Fibroblast of lung (primary cell): ENCODE measurements around the gene COG5.
"Not testable (repeated sequence)": the region's sequence is repeated elsewhere in the genome, so short reads cannot be mapped to it uniquely, and the experiment has no call there.

Experiments
- CTCF ChIP-seq, 2 donors: IDR thresholded peaks in 1 of 2; conservative IDR thresholded peaks in 1 of 2; 1 replicate in 1 of 2; 2 replicates in 1 of 2; pipeline ENCODE4 v1.5.1; 2011 to 2012; ENCODE audit warnings: low read length in 2 of 2, control low read depth in 1 of 2, inconsistent platforms in 1 of 2, low read depth in 1 of 2, mild to moderate bottlenecking in 1 of 2
- EZH2 ChIP-seq: IDR thresholded peaks from 2 replicates; pipeline ENCODE4 v1.5.1; 2012; ENCODE audit warnings: low read length, control low read depth, mild to moderate bottlenecking; ENCODE audit errors: missing control alignments

- not testable (repeated sequence) for TF ChIP-seq CTCF (conservative IDR thresholded peaks at IDR 0.05 in 1 of 2, IDR thresholded peaks at IDR 0.05 in 1 of 2; ENCODE audit: low read depth in 1 of 2, low read length in 2 of 2); EZH2
Observed at GRCh38 chr7:107155726-107156125, 408.0 kb downstream of the COG5 start.
